ENCODE data around the gene XRN2. TPM values are rescaled to one million over a fixed set of nuclear protein-coding genes. Genes with fewer than 3 reads are reported as not detected.

Gene XRN2
- total RNA-seq, 3 donors from 2014 or later (not counting 1 experiment from before 2014, with no cell fraction given) = 52.9 to 61.8 (median 57.4) TPM

GRCh38 chr20:21301940-21302663 lies 1.0 kb upstream of the XRN2 start:
- Histone ChIP-seq H3K4me1 (ENCODE audit: control insufficient read depth, insufficient read depth, low read length) (peaks cover 3% of the 10 kb centered on the region), H3K27ac (ENCODE audit: low read length) (peak overlapping the region; percentile 81), H3K9me3 (ENCODE audit: control insufficient read depth, insufficient read depth, low read length) (no peaks in the 10 kb centered on the region), H3K4me3 (ENCODE audit: low read length) (peak overlapping the region; percentile 71), H3K27me3 (ENCODE audit: control insufficient read depth, insufficient read depth, low read length) (no peaks in the 10 kb centered on the region), H3K36me3 (ENCODE audit: control insufficient read depth, insufficient read depth, low read length) (no peaks in the 10 kb centered on the region)
- Mint-ChIP-seq H3K36me3 (no peaks in the 10 kb centered on the region), H3K9me3 (no peaks in the 10 kb centered on the region), H3K4me3 (peak overlapping the region; percentile 99), H3K4me1 (peaks cover 25 to 29% of the 10 kb centered on the region in 2 donors), H3K27me3 (ENCODE audit: low read depth in 2 of 2) (peaks cover 8 to 12% of the 10 kb centered on the region in 2 donors), H3K27ac (peak overlapping the region; percentile 95 to 98)
- no peak for TF ChIP-seq CTCF (IDR thresholded peaks at IDR 0.05)
- ATAC-seq (no peak), DNase-seq (peak in 1 of 2 donors; percentile 13)
- 77% methylated on average over 8 of the region's 9 CpGs for WGBS (ENCODE audit: insufficient coverage)
- intact Hi-C loops (cut with micrococcal nuclease) = loop anchor here (5.0 to 10.0 kb wide), 2 partner anchors 197 to 590 kb away; partner anchors contain the start of genes LINC00237 and RALGAPA2

- peak overlapping the region; percentile 95 to 98 for H3K27ac Mint-ChIP-seq
- TF ChIP-seq CTCF (IDR thresholded peaks at IDR 0.05) = no peak
- Histone ChIP-seq H3K4me3 (ENCODE audit: low read length) (peak overlapping the region; percentile 71), H3K4me1 (ENCODE audit: control insufficient read depth, insufficient read depth, low read length) (peaks cover 3% of the 10 kb centered on the region), H3K36me3 (ENCODE audit: control insufficient read depth, insufficient read depth, low read length) (no peaks in the 10 kb centered on the region), H3K27ac (ENCODE audit: low read length) (peak overlapping the region; percentile 81), H3K9me3 (ENCODE audit: control insufficient read depth, insufficient read depth, low read length) (no peaks in the 10 kb centered on the region), H3K27me3 (ENCODE audit: control insufficient read depth, insufficient read depth, low read length) (no peaks in the 10 kb centered on the region)
- 1% methylated on average over 9 of the region's 12 CpGs for WGBS (ENCODE audit: insufficient coverage)
- H3K4me1 Mint-ChIP-seq = peaks cover 25 to 29% of the 10 kb centered on the region in 2 donors
- peaks cover 3 to 6% of the 10 kb centered on the region in 2 donors for H3K27me3 Mint-ChIP-seq (ENCODE audit: low read depth in 2 of 2)
- intact Hi-C loops (cut with micrococcal nuclease) = loop anchor here (5.0 to 10.0 kb wide), 2 partner anchors 198 to 590 kb away; partner anchors contain the start of genes LINC00237 and RALGAPA2
- no peaks in the 10 kb centered on the region for H3K36me3 Mint-ChIP-seq
- H3K9me3 Mint-ChIP-seq = no peaks in the 10 kb centered on the region
- ATAC-seq (peak in 1 of 3 donors; percentile 0), DNase-seq (no peak)
- peak overlapping the region; percentile 99 for H3K4me3 Mint-ChIP-seq
Measured at GRCh38 chr20:21302664-21303060, 469 bp upstream of the XRN2 start.

GRCh38 chr20:21303872-21304586 lies 898 bp downstream of the XRN2 start:
- peak in 1 of 2 donors; percentile 31 for DNase-seq
- Histone ChIP-seq H3K4me3 (ENCODE audit: low read length) (peak overlapping the region; percentile 71), H3K27me3 (ENCODE audit: control insufficient read depth, insufficient read depth, low read length) (no peaks in the 10 kb centered on the region), H3K9me3 (ENCODE audit: control insufficient read depth, insufficient read depth, low read length) (no peaks in the 10 kb centered on the region), H3K4me1 (ENCODE audit: control insufficient read depth, insufficient read depth, low read length) (peaks cover 3% of the 10 kb centered on the region), H3K36me3 (ENCODE audit: control insufficient read depth, insufficient read depth, low read length) (peaks cover 3% of the 10 kb centered on the region), H3K27ac (ENCODE audit: low read length) (peak overlapping the region; percentile 81)
- no peaks in the 10 kb centered on the region for H3K9me3 Mint-ChIP-seq
- intact Hi-C loops (cut with micrococcal nuclease) = loop anchor here (5.0 to 10.0 kb wide), 2 partner anchors 199 to 592 kb away; partner anchors contain the start of genes LINC00237 and RALGAPA2
- ATAC-seq = peak; percentile 3 to 16 (median 13)
- 2% methylated on average over 18 of the region's 18 CpGs for WGBS (ENCODE audit: insufficient coverage)
- peaks cover 33 to 38% of the 10 kb centered on the region in 2 donors for H3K4me1 Mint-ChIP-seq
- no peaks in the 10 kb centered on the region for H3K36me3 Mint-ChIP-seq
- peak overlapping the region; percentile 95 to 98 for H3K27ac Mint-ChIP-seq
- peaks cover 0 to 6% of the 10 kb centered on the region in 2 donors for H3K27me3 Mint-ChIP-seq (ENCODE audit: low read depth in 2 of 2)
- no peak for TF ChIP-seq CTCF (IDR thresholded peaks at IDR 0.05)
- peak overlapping the region; percentile 99 for H3K4me3 Mint-ChIP-seq

Data from natural killer cell (primary cell).